K562 (cell line): ENCODE data around the gene JPT1. TPM values are rescaled to one million over a fixed set of nuclear protein-coding genes. Genes with fewer than 3 reads are reported as not detected.

Experiments
- ADNP ChIP-seq: fragments of 200-800 bp; sonication (Bioruptor generic); IDR thresholded peaks from 2 replicates; pipeline ENCODE4 v1.6.1; 2016; ENCODE audit warnings: missing genetic modification characterization, missing compliant biosample characterization
- GATA2 ChIP-seq: sonication (generic); formaldehyde crosslinking; IDR thresholded peaks from 2 replicates; pipeline ENCODE4 v1.4.0; 2020; ENCODE audit warnings: mild to moderate bottlenecking, missing genetic modification reagents
- HNRNPL ChIP-seq: fragments of 200-400 bp; formaldehyde crosslinking; IDR thresholded peaks from 2 replicates; pipeline ENCODE4 v1.6.1; 2017; ENCODE audit warnings: low read depth, mild to moderate bottlenecking, low read length
- KLF10 ChIP-seq: fragments of 250-450 bp; sonication (Bioruptor Pico); IDR thresholded peaks from 2 replicates; pipeline ENCODE4 v1.6.1; 2021; ENCODE audit warnings: matching md5 sums
- LEF1 ChIP-seq: fragments of 450-650 bp; IDR thresholded peaks from 2 replicates; pipeline ENCODE4 v1.6.1; 2016; ENCODE audit warnings: mild to moderate bottlenecking
- MED1 ChIP-seq: sonication (generic); formaldehyde crosslinking; IDR thresholded peaks from 2 replicates; pipeline ENCODE4 v1.8.1; 2023; ENCODE audit warnings: missing genetic modification reagents, borderline replicate concordance
- MYNN ChIP-seq, 2 experiments: sonication (generic); formaldehyde crosslinking in 1 of 2; IDR thresholded peaks; 2 replicates each; pipeline versions ENCODE4 v1.5.0 to v1.6.1; 2016 to 2020; ENCODE audit warnings: antibody characterized with exemption in 1 of 2, missing genetic modification reagents in 1 of 2
- NUFIP1 ChIP-seq: fragments of 450-650 bp; IDR thresholded peaks from 2 replicates; pipeline ENCODE4 v1.6.1; 2018; ENCODE audit not compliant: partially characterized antibody
- PML ChIP-seq: IDR thresholded peaks from 2 replicates; pipeline ENCODE4 v1.6.1; 2012; ENCODE audit warnings: low read length, inconsistent platforms
- RBM17 ChIP-seq: fragments of 200-400 bp; formaldehyde crosslinking; IDR thresholded peaks from 2 replicates; pipeline ENCODE4 v1.6.1; 2017; ENCODE audit warnings: low read depth, mild to moderate bottlenecking, low read length, borderline replicate concordance
- THRAP3 ChIP-seq: fragments of 450-650 bp; IDR thresholded peaks from 2 replicates; pipeline ENCODE4 v1.6.1; 2016; ENCODE audit warnings: mild to moderate bottlenecking, inconsistent platforms, borderline replicate concordance
- YY1 ChIP-seq, 3 experiments: IDR thresholded peaks; 2 replicates each; pipeline ENCODE4 v1.6.1; 2011; ENCODE audit warnings: low read length in 2 of 3, mild to moderate bottlenecking in 2 of 3, moderate library complexity in 2 of 3, borderline replicate concordance in 1 of 3, control low read depth in 1 of 3, low read depth in 1 of 3; ENCODE audit not compliant: insufficient read depth in 3 of 3, insufficient replicate concordance in 2 of 3, control insufficient read depth in 1 of 3, insufficient read length in 1 of 3; ENCODE audit errors: extremely low read depth in 1 of 3
- ZNF316 ChIP-seq: fragments of 450-650 bp; IDR thresholded peaks from 2 replicates; pipeline ENCODE4 v1.6.1; 2016
- polyA plus RNA-seq, 8 experiments: library from polyadenylated mRNA; depleted of rRNA in 4 of 8; stranded (reverse) in 5 of 8; unstranded in 3 of 8; fragments of >200 nt; fragmentation: Nextera tagmentation in 2 of 8; fragmentation: Illumina TruSeq in 1 of 8; extraction: Ambion mirVana in 2 of 8; extraction: Trizol in 1 of 8; gene quantifications; 2 replicates each; pipeline versions ENCODE4 v1.2.1 to v1.2.3, GENCODE V29; 2011 to 2014; ENCODE audit warnings: inconsistent platforms in 1 of 8, missing spikeins in 1 of 8
- total RNA-seq, 7 experiments: library from RNA; depleted of rRNA in 6 of 7; stranded (reverse); fragments of >200 nt in 6 of 7; fragmentation: Illumina TruSeq in 2 of 7; extraction: Trizol in 2 of 7; gene quantifications; 2 replicates each; pipeline versions ENCODE4 v1.2.1 to v1.2.3, GENCODE V29; 2011 to 2021; ENCODE audit warnings: low replicate concordance in 1 of 7
- TF ChIP-seq, protein P1 (sequence below), 2 experiments: fragments of 450-650 bp in 1 of 2; IDR thresholded peaks; 2 replicates each; pipeline ENCODE4 v1.6.1; 2011 to 2017; ENCODE audit warnings: low read depth in 2 of 2, antibody characterized with exemption in 1 of 2, borderline replicate concordance in 1 of 2, low read length in 1 of 2, mild to moderate bottlenecking in 1 of 2, mixed read lengths in 1 of 2; ENCODE audit not compliant: control insufficient read depth in 1 of 2
- TF ChIP-seq, protein P2 (sequence below), 2 experiments: fragments of 450-650 bp in 1 of 2; sonication (generic) in 1 of 2; formaldehyde crosslinking; conservative IDR thresholded peaks; 2 replicates each; pipeline versions ENCODE4 v1.4.0 to v1.8.1; 2020 to 2022; ENCODE audit warnings: mild to moderate bottlenecking in 1 of 2, missing genetic modification reagents in 1 of 2
- TF ChIP-seq, protein P3 (sequence below): sonication (generic); formaldehyde crosslinking; IDR thresholded peaks from 2 replicates; pipeline ENCODE4 v1.8.0; 2022; ENCODE audit warnings: mild to moderate bottlenecking, missing genetic modification reagents
- TF ChIP-seq, protein P4 (sequence below): fragments of 150-350 bp; conservative IDR thresholded peaks from 2 replicates; pipeline ENCODE4 v1.6.1; 2014; ENCODE audit warnings: low read length

JPT1 gene
- total and polyA plus RNA-seq, 9 of the 15 experiments (the other 6 are each of a cell fraction or from before 2014, with no cell fraction given) = 56.7 to 292 (median 144) TPM

DNA sequence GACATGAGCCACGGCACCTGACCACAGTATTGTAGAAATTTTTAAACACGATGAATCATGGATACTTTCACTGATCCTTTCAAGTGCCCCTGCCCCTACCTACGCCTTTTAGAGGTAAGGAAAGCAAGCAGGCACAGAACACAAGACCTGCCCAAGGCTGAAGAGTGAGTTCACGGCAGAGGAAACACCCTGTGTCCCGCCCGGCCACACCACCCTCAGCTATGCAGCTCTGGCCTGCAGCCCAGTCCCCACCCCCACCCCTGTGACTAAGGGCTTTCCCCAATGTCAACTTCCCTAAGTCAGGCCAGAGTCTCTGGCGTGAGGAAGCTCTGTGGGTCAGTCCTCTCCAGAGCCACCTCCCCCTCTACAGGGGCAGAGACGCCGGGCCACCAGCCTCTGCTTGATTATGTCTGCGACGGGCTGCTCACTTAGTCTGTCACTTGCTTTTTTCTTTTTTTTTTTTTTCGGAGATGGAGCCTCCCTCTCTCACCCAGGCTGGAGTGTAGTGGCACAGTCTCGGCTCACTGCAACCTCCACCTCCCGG lies 58.2 kb downstream of the JPT1 start (continued):
- TF ChIP-seq, protein P1, sequence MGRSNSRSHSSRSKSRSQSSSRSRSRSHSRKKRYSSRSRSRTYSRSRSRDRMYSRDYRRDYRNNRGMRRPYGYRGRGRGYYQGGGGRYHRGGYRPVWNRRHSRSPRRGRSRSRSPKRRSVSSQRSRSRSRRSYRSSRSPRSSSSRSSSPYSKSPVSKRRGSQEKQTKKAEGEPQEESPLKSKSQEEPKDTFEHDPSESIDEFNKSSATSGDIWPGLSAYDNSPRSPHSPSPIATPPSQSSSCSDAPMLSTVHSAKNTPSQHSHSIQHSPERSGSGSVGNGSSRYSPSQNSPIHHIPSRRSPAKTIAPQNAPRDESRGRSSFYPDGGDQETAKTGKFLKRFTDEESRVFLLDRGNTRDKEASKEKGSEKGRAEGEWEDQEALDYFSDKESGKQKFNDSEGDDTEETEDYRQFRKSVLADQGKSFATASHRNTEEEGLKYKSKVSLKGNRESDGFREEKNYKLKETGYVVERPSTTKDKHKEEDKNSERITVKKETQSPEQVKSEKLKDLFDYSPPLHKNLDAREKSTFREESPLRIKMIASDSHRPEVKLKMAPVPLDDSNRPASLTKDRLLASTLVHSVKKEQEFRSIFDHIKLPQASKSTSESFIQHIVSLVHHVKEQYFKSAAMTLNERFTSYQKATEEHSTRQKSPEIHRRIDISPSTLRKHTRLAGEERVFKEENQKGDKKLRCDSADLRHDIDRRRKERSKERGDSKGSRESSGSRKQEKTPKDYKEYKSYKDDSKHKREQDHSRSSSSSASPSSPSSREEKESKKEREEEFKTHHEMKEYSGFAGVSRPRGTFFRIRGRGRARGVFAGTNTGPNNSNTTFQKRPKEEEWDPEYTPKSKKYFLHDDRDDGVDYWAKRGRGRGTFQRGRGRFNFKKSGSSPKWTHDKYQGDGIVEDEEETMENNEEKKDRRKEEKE (IDR thresholded peaks at IDR 0.05; ENCODE audit: borderline replicate concordance in 1 of 2, control insufficient read depth in 1 of 2, low read depth in 2 of 2, low read length in 1 of 2) = 0 out of 4 replicates have a peak, but pooled peaks of 1 of the 2 experiments have one; percentile 67
- TF ChIP-seq ADNP (tag) = 0 out of 2 replicates have a peak, but pooled peaks have one; percentile 21
- TF ChIP-seq THRAP3 = no peak
- TF ChIP-seq YY1 (IDR thresholded peaks at IDR 0.05; ENCODE audit: borderline replicate concordance in 1 of 3, control insufficient read depth in 1 of 3, extremely low read depth in 1 of 3, insufficient read depth in 3 of 3, insufficient read length in 1 of 3, insufficient replicate concordance in 2 of 3, low read depth in 1 of 3, low read length in 2 of 3) = peak in 2 of 3 experiments; percentile 20 to 48
- TF ChIP-seq MED1 = no peak
- peak; percentile 89 for TF ChIP-seq ZNF316
- TF ChIP-seq, protein P2, sequence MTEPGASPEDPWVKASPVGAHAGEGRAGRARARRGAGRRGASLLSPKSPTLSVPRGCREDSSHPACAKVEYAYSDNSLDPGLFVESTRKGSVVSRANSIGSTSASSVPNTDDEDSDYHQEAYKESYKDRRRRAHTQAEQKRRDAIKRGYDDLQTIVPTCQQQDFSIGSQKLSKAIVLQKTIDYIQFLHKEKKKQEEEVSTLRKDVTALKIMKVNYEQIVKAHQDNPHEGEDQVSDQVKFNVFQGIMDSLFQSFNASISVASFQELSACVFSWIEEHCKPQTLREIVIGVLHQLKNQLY (CRISPR knock-in tag; conservative IDR thresholded peaks at IDR 0.05) = no peak
- TF ChIP-seq HNRNPL = no peak
- TF ChIP-seq RBM17 = no peak
- TF ChIP-seq NUFIP1 = peak; percentile 35
- TF ChIP-seq LEF1 = peak; percentile 93
- TF ChIP-seq PML = peak; percentile 22; the same call in 1 of the 2 replicates
- TF ChIP-seq, protein P3, sequence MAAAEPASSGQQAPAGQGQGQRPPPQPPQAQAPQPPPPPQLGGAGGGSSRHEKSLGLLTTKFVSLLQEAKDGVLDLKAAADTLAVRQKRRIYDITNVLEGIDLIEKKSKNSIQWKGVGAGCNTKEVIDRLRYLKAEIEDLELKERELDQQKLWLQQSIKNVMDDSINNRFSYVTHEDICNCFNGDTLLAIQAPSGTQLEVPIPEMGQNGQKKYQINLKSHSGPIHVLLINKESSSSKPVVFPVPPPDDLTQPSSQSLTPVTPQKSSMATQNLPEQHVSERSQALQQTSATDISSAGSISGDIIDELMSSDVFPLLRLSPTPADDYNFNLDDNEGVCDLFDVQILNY = no peak
- TF ChIP-seq KLF10 (CRISPR knock-in tag) = no peak
- no peak for TF ChIP-seq GATA2
- TF ChIP-seq MYNN (IDR thresholded peaks at IDR 0.05) = peak; percentile 89
- no peak for TF ChIP-seq MYNN (CRISPR knock-in tag; IDR thresholded peaks at IDR 0.05)
- TF ChIP-seq, protein P4, sequence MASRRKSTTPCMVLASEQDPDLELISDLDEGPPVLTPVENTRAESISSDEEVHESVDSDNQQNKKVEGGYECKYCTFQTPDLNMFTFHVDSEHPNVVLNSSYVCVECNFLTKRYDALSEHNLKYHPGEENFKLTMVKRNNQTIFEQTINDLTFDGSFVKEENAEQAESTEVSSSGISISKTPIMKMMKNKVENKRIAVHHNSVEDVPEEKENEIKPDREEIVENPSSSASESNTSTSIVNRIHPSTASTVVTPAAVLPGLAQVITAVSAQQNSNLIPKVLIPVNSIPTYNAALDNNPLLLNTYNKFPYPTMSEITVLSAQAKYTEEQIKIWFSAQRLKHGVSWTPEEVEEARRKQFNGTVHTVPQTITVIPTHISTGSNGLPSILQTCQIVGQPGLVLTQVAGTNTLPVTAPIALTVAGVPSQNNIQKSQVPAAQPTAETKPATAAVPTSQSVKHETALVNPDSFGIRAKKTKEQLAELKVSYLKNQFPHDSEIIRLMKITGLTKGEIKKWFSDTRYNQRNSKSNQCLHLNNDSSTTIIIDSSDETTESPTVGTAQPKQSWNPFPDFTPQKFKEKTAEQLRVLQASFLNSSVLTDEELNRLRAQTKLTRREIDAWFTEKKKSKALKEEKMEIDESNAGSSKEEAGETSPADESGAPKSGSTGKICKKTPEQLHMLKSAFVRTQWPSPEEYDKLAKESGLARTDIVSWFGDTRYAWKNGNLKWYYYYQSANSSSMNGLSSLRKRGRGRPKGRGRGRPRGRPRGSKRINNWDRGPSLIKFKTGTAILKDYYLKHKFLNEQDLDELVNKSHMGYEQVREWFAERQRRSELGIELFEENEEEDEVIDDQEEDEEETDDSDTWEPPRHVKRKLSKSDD = no peak
